ENCODE data around the gene PAXIP1. TPM values are rescaled to one million over a fixed set of nuclear protein-coding genes. Genes with fewer than 3 reads are reported as not detected.

Gene PAXIP1
- total RNA-seq, 1 experiment from 2014 or later: 32.6 TPM

- no peak overlapping the region for H3K23ac ChIP-seq (ENCODE audit: insufficient read length, low read depth, low read length)
- no peak overlapping the region for H2AK5ac ChIP-seq (ENCODE audit: insufficient read length, low read length)
- no peak overlapping the region for H2BK120ac ChIP-seq (ENCODE audit: low read depth, low read length, poor library complexity, severe bottlenecking)
- Mint-ChIP-seq H3K4me1 (no peaks in the 10 kb centered on the region), H3K9me3 (no peaks in the 10 kb centered on the region), H3K27ac (no peak overlapping the region), H3K4me3 (no peak overlapping the region), H3K36me3 (ENCODE audit: insufficient read depth in 1 of 3, low read depth in 3 of 3) (peaks cover 34 to 89% (median 85%) of the 10 kb centered on the region in 3 experiments), H3K27me3 (ENCODE audit: low read depth) (no peaks in the 10 kb centered on the region)
- no peak overlapping the region for H3K14ac ChIP-seq (ENCODE audit: insufficient read depth, low read length)
- H3K27me3 ChIP-seq (ENCODE audit: insufficient read depth, low read length): no peaks in the 10 kb centered on the region
- peak; percentile 54 for TF ChIP-seq CTCF (conservative IDR thresholded peaks at IDR 0.05)
- H4K8ac ChIP-seq (replicated peaks; ENCODE audit: insufficient read length, low read depth, low read length): no peak overlapping the region
- no peaks in the 10 kb centered on the region for H3K4me1 ChIP-seq (ENCODE audit: insufficient read depth, low read length)
- no peak overlapping the region for H3T11ph ChIP-seq (ENCODE audit: low read length)
- no peaks in the 10 kb centered on the region for H3K9me3 ChIP-seq (ENCODE audit: control insufficient read depth, low read depth, low read length)
- no peak overlapping the region for H2BK15ac ChIP-seq (ENCODE audit: low read depth, low read length)
- no peaks in the 10 kb centered on the region for H3K79me2 ChIP-seq (ENCODE audit: insufficient read depth, low read length)
- H3K9ac ChIP-seq (ENCODE audit: extremely low read depth, insufficient read length, low read length): no peak overlapping the region
- no peak overlapping the region for H3K18ac ChIP-seq (ENCODE audit: insufficient read length, low read depth, low read length)
- H2BK5ac ChIP-seq (ENCODE audit: insufficient read length, low read length): no peak overlapping the region
- H4K20me1 ChIP-seq (ENCODE audit: control insufficient read depth, insufficient read depth, insufficient read length): no peaks in the 10 kb centered on the region
- no peak overlapping the region for H2BK20ac ChIP-seq (ENCODE audit: low read depth, low read length, poor library complexity, severe bottlenecking)
- no peak overlapping the region for H4K91ac ChIP-seq (ENCODE audit: insufficient read length, low read depth, low read length)
- no CpG with 5 or more reads among the region's 5 CpGs for WGBS (ENCODE audit: extremely low coverage, insufficient read length, low lambda C conversion rate)
- no peaks in the 10 kb centered on the region for H3K23me2 ChIP-seq (ENCODE audit: insufficient read length, low read depth, low read length, poor library complexity, severe bottlenecking)
- H3K79me1 ChIP-seq (ENCODE audit: insufficient read depth, low read depth, low read length, poor library complexity, severe bottlenecking): no peaks in the 10 kb centered on the region
- no peak overlapping the region for H2BK12ac ChIP-seq (ENCODE audit: insufficient read length, low read depth, low read length)
- H2AFZ ChIP-seq (ENCODE audit: low read length): no peak overlapping the region
- no peak for DNase-seq
- H4K5ac ChIP-seq (ENCODE audit: insufficient read length, low read depth, low read length): no peak overlapping the region
- no peak overlapping the region for H3K4ac ChIP-seq (ENCODE audit: low read depth, low read length)
- H3K4me2 ChIP-seq (ENCODE audit: insufficient read depth, insufficient read length, low read length): no peak overlapping the region
- H3K56ac ChIP-seq (ENCODE audit: insufficient read length, low read depth, low read length): no peak overlapping the region
- no peak overlapping the region for H3K27ac ChIP-seq (ENCODE audit: insufficient read length, low read depth, low read length)
These were observed 55.3 kb downstream of the PAXIP1 start for GRCh38 chr7:154947604-154948003.
